ENCODE data around the gene SLC6A3. TPM values are rescaled to one million over a fixed set of nuclear protein-coding genes. Genes with fewer than 3 reads are reported as not detected.

The SLC6A3 gene
- total RNA-seq, 4 donors from 2014 or later, result 0.16 to 0.22 TPM; not detected in 2

DNA sequence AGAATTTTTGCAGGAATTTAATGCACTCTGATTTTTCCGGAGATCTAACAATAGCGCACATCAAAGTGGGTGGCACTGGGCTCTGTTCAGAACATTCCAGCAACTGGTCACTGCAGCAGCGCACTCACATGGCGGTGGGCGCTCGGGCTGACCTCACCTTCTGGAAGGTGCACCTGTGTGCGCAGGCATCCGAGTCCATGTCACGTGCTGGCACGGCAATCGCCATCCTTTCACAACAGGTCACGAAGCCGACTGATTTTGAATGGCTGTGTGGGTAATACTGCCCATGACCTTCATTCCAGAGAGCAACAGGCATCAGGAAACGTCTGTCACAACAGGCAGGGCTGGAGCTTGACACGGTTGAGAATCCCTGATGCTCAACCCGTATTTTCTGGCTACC, 81.7 kb downstream of the SLC6A3 start:
- TF ChIP-seq, protein P1, sequence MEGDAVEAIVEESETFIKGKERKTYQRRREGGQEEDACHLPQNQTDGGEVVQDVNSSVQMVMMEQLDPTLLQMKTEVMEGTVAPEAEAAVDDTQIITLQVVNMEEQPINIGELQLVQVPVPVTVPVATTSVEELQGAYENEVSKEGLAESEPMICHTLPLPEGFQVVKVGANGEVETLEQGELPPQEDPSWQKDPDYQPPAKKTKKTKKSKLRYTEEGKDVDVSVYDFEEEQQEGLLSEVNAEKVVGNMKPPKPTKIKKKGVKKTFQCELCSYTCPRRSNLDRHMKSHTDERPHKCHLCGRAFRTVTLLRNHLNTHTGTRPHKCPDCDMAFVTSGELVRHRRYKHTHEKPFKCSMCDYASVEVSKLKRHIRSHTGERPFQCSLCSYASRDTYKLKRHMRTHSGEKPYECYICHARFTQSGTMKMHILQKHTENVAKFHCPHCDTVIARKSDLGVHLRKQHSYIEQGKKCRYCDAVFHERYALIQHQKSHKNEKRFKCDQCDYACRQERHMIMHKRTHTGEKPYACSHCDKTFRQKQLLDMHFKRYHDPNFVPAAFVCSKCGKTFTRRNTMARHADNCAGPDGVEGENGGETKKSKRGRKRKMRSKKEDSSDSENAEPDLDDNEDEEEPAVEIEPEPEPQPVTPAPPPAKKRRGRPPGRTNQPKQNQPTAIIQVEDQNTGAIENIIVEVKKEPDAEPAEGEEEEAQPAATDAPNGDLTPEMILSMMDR (IDR thresholded peaks at IDR 0.05; ENCODE audit: low read depth), result no peak

DNA sequence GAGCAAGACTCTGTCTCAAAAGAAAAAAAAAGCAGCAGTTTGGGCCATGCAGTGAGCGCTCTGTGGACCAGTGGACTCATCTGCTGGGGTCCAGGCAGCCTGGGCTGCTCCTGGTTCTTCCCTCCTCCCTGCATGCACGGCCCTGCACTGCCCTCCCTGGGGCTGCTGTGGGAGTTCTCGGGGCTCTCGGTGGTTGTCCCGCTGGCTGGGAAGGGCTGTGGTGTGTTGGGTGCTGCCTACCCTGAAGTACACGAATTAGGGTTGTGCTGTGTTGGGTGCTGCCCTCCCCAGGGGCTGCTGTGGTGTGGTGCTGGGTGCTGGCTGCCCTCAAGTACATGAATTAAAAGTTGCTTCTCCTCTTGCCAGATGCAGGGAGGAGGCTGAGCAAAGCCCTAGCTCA, 82.1 kb downstream of the SLC6A3 start:
- TF ChIP-seq, protein P1 (IDR thresholded peaks at IDR 0.05; ENCODE audit: low read depth), result no peak

DNA sequence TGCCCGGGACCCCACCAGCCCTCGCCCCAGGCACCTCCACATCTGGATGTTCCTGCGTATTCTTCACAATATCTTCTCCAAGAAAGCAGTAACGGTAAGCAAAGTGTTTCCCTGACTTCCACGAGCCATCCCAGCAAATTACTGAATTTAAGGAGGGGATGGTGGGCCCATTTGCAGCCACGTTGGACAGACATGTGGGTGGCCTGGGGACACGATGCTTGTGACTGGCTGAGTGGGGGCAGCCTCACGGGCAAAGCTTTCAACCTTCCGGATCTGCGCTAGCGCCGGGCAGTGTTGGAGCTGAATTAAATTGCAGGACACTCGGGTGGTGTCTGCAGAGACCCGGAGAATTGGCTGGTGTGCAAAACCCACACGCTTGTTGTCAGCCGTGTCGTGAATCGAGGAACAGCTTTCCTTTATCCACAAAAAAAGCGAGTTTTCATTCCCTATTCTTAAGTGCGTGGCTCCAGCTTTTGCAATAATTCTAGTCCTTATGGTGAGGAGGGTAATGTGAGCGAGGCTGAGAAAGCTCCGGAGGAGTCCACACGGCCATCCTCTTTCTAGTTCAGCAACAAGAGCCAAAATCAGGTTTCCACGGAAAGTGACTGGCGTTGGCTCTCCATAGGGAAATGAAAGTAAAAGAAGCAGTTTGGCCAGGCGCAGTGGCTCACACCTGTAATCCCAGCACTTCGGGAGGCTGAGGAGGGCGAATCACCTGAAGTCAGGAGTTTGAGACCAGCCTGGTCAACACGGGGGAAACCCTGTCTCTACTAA, 82.8 kb downstream of the SLC6A3 start:
- TF ChIP-seq, protein P1 (IDR thresholded peaks at IDR 0.05; ENCODE audit: low read depth), result no peak

DNA sequence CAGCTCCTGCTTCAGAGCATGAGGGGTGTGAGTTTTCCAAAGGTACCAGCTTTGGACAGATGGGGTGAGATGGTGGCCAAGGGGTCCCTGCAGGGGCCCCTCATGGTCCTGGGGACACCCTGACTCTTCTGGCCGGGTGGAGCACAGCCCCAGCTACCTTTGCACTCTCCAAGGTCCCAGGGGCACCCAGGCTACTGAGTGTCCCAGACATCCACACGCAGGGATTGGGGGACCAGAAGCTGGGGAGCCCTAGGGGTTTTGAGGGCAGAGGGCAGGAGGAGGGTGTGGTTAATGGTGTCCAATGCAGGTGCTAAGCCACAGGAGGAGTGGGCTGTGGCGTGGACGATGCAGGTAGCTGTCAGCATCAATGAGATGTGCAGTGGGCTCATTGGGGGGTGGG, 84.4 kb downstream of the SLC6A3 start:
- TF ChIP-seq, protein P1 (IDR thresholded peaks at IDR 0.05; ENCODE audit: low read depth), result no peak

DNA sequence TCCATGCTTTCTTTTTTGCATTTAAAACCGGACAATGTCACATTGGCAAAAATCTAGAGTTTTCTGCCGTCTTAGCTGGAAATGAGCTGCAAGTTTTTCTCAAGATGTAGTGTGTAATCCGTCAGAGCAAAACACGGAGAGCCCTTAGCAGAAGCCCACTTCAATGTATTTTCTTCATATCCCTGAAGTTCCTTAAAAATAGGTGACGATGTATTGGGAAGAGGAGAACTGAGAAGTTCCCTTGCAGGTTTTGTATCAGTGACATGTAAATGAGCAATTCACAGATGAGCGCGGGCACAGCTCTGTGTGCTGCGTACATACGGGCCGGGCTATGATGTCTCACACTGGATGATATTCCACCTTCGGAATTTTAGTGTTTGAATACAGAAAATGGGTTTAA, 85.5 kb downstream of the SLC6A3 start:
- TF ChIP-seq, protein P1 (IDR thresholded peaks at IDR 0.05; ENCODE audit: low read depth), result no peak

DNA sequence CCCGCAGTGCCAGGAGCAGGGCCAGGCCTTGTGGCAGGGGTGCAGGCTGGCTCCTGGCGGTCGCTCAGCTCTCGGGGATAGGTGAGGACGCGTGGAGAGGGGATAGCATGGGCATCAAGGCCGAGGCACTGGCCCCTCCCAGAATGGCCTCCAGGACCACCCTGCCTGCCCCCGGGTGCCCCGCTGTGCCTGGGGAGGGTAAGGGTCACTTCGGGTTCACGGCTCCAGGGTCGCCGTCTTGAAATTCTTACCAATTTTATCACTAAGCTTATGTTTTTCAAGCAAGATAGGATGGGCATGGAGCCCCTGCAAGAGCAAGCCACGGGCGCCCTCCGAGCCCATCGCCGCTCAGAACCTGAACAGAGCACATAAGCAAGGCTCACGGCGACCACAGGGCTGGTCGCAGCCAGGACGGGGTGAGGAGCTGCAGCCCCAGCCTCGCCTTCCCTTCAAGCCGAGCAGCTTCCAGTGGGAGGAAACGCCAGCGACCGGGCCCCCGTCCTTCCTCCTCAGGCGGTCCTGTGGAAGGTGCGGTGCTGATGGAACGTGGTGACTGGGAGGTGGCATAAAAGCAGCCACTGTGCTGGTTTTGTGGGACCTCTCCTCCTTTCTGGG, 86.1 kb downstream of the SLC6A3 start:
- TF ChIP-seq, protein P1 (IDR thresholded peaks at IDR 0.05; ENCODE audit: low read depth), result no peak

DNA sequence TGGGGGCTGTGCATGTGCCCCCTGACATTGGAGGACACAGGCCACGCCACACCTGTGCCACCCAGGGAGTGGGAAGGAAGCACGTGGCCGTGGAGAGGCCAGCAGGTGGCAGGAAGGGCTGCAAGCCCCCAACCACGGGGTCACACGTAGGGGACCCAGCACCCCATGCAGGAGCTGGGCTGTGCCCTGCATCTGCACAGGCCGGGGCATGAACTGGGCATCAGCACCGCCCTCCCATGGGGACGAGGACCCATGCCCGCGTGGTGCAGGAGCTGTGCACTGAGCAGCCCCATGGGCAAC, 86.6 kb downstream of the SLC6A3 start:
- TF ChIP-seq, protein P1 (IDR thresholded peaks at IDR 0.05; ENCODE audit: low read depth), result no peak
